Vagina (tissue), 2 donors: ENCODE measurements around the gene SDR39U1.

ENCODE experiments used
- POLR2A ChIP-seq, 2 donors: fragments of 450-650 bp; IDR thresholded peaks; one replicate each; pipeline ENCODE4 v1.6.1; 2017; ENCODE audit warnings: antibody characterized with exemption in 2 of 2, mild to moderate bottlenecking in 2 of 2, moderate library complexity in 2 of 2
- POLR2AphosphoS5 ChIP-seq, 2 donors: sonication (generic); formaldehyde crosslinking; IDR thresholded peaks; one replicate each; pipeline ENCODE4 v1.9.0; 2017; ENCODE audit warnings: antibody characterized with exemption in 2 of 2, mild to moderate bottlenecking in 2 of 2, low read depth in 1 of 2; ENCODE audit not compliant: insufficient read depth in 1 of 2
- TF ChIP-seq, protein P1 (sequence below), 3 experiments: fragments of 450-650 bp in 2 of 3; fragments of 200-600 bp in 1 of 3; sonication (generic) in 1 of 3; IDR thresholded peaks; one replicate each; pipeline ENCODE4 v1.5.1; 2017 to 2019; ENCODE audit warnings: antibody characterized with exemption in 3 of 3, mild to moderate bottlenecking in 2 of 3, moderate library complexity in 2 of 3

DNA sequence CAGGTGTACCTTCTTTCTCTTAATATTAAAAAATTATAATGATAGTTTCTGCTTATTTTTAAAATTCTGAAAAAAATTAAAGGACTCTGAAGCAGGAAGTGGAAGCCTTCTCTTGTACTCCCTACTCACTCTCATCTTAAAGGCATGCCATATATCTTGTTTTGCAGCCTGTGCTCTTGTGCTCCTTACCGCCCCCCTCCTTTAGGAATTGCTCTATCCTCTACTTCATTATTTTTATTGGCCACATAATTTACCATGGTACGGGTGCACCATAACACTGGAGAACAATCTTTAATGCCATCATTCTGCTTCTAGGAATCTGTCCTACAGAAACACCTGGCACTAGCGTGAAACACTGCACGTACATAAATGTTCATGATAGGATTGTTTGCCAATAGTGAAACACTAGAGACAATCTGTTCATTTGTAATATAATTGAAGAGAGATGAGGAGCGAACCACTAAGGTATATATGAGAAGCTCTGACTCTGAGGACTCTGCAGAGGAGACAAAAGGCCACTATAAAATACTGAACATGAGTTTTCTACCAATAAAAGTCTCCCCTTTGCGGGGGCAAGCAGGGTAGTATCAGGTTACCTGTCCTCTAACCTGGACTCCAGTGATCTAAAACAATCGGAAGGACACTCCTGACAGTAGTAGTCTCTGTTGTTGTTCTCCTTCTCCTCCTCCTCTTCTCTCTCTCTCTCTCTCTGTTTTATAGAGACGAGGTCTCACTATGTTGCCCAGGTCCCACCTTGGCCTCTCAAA is 50.1 kb downstream of the SDR39U1 start:
- TF ChIP-seq, protein P1, sequence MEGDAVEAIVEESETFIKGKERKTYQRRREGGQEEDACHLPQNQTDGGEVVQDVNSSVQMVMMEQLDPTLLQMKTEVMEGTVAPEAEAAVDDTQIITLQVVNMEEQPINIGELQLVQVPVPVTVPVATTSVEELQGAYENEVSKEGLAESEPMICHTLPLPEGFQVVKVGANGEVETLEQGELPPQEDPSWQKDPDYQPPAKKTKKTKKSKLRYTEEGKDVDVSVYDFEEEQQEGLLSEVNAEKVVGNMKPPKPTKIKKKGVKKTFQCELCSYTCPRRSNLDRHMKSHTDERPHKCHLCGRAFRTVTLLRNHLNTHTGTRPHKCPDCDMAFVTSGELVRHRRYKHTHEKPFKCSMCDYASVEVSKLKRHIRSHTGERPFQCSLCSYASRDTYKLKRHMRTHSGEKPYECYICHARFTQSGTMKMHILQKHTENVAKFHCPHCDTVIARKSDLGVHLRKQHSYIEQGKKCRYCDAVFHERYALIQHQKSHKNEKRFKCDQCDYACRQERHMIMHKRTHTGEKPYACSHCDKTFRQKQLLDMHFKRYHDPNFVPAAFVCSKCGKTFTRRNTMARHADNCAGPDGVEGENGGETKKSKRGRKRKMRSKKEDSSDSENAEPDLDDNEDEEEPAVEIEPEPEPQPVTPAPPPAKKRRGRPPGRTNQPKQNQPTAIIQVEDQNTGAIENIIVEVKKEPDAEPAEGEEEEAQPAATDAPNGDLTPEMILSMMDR (IDR thresholded peaks at IDR 0.05), result no peak
- no peak for TF ChIP-seq POLR2A (IDR thresholded peaks at IDR 0.05)
- TF ChIP-seq POLR2AphosphoS5 (IDR thresholded peaks at IDR 0.05; ENCODE audit: insufficient read depth in 1 of 2, low read depth in 1 of 2), result peak in 1 of 2 donors; percentile 84
